Transverse colon (tissue), 3 donors: Measurements from ENCODE around the gene SYNE1.

Source experiments
- EP300 ChIP-seq: sonication (generic); formaldehyde crosslinking; IDR thresholded peaks from one replicate; pipeline ENCODE4 v1.6.1; 2017; ENCODE audit warnings: antibody characterized with exemption, low read depth
- TF ChIP-seq, protein P1 (sequence below), 5 experiments: fragments of 200-600 bp in 3 of 5; fragments of 450-650 bp in 2 of 5; sonication (generic) in 3 of 5; IDR thresholded peaks; 1 replicate in 2 of 5; 2 replicates in 3 of 5; pipeline ENCODE4 v1.5.1; 2016 to 2017; ENCODE audit warnings: antibody characterized with exemption in 5 of 5, inconsistent platforms in 3 of 5, mild to moderate bottlenecking in 2 of 5, moderate library complexity in 1 of 5

GRCh38 chr6:152094992-152095592 lies 542.1 kb downstream of the SYNE1 start:
- TF ChIP-seq, protein P1, sequence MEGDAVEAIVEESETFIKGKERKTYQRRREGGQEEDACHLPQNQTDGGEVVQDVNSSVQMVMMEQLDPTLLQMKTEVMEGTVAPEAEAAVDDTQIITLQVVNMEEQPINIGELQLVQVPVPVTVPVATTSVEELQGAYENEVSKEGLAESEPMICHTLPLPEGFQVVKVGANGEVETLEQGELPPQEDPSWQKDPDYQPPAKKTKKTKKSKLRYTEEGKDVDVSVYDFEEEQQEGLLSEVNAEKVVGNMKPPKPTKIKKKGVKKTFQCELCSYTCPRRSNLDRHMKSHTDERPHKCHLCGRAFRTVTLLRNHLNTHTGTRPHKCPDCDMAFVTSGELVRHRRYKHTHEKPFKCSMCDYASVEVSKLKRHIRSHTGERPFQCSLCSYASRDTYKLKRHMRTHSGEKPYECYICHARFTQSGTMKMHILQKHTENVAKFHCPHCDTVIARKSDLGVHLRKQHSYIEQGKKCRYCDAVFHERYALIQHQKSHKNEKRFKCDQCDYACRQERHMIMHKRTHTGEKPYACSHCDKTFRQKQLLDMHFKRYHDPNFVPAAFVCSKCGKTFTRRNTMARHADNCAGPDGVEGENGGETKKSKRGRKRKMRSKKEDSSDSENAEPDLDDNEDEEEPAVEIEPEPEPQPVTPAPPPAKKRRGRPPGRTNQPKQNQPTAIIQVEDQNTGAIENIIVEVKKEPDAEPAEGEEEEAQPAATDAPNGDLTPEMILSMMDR (IDR thresholded peaks at IDR 0.05) = no peak
- TF ChIP-seq EP300 = no peak
